Glutamatergic neuron (in vitro differentiated cells): ENCODE data around the gene ZNF318. TPM values are rescaled to one million over a fixed set of nuclear protein-coding genes. Genes with fewer than 3 reads are reported as not detected.

Experiments used
- DNase-seq: peaks from one replicate; pipeline ENCODE4 v3.0.0; 2022
- H3K27ac Mint-ChIP-seq: one replicate; pipeline ENCODE4 v1.8.0; 2020; ENCODE audit warnings: mild to moderate bottlenecking, mixed read lengths, inconsistent platforms; ENCODE audit not compliant: unreplicated experiment
- H3K27me3 Mint-ChIP-seq: one replicate; pipeline ENCODE4 v1.8.0; 2020; ENCODE audit warnings: mild to moderate bottlenecking, moderate library complexity, mixed read lengths, inconsistent platforms; ENCODE audit not compliant: unreplicated experiment
- H3K36me3 Mint-ChIP-seq: one replicate; pipeline ENCODE4 v1.8.0; 2020; ENCODE audit warnings: mild to moderate bottlenecking, mixed read lengths, inconsistent platforms; ENCODE audit not compliant: unreplicated experiment
- H3K4me1 Mint-ChIP-seq: one replicate; pipeline ENCODE4 v1.8.0; 2020; ENCODE audit warnings: mild to moderate bottlenecking, low read depth, mixed read lengths, inconsistent platforms; ENCODE audit not compliant: unreplicated experiment
- H3K4me3 Mint-ChIP-seq: one replicate; pipeline ENCODE4 v1.8.0; 2020; ENCODE audit warnings: mild to moderate bottlenecking, mixed read lengths, inconsistent platforms; ENCODE audit not compliant: unreplicated experiment
- H3K9me3 Mint-ChIP-seq: one replicate; pipeline ENCODE4 v1.8.0; 2020; ENCODE audit warnings: mild to moderate bottlenecking, moderate library complexity, mixed read lengths, inconsistent platforms; ENCODE audit not compliant: unreplicated experiment
- CTCF ChIP-seq: fragments of 200-600 bp; sonication (generic); IDR thresholded peaks from one replicate; pipeline ENCODE4 v1.5.0; 2021; ENCODE audit not compliant: partially characterized antibody, unreplicated experiment
- total RNA-seq: library from RNA; stranded (reverse); fragmentation: NEBNext Ultra II Directional; extraction: Animal tissue kit (Norgen Biotek cat#: 25700); gene quantifications from one replicate; pipeline ENCODE4 v1.2.1, GENCODE V29; 2021; ENCODE audit not compliant: unreplicated experiment

The ZNF318 gene
- total RNA-seq, 1 donor from 2014 or later: 26.3 TPM

- no peak overlapping the region for H3K27ac Mint-ChIP-seq
- TF ChIP-seq CTCF: no peak
- H3K36me3 Mint-ChIP-seq: no peaks in the 10 kb centered on the region
- no peak overlapping the region for H3K4me3 Mint-ChIP-seq
- H3K9me3 Mint-ChIP-seq: peaks cover 4% of the 10 kb centered on the region
- H3K4me1 Mint-ChIP-seq: no peaks in the 10 kb centered on the region
- H3K27me3 Mint-ChIP-seq: peaks cover 7% of the 10 kb centered on the region
- DNase-seq: no peak
Observed at GRCh38 chr6:43298565-43299337, 70.7 kb downstream of the ZNF318 start.

- no peak within 1 kb of the TSS for H3K4me3 Mint-ChIP-seq
- peaks cover 7% of the 10 kb centered on the region for H3K27me3 Mint-ChIP-seq
- no peak within 1 kb of the TSS for H3K27ac Mint-ChIP-seq
- peaks cover 4% of the 10 kb centered on the region for H3K9me3 Mint-ChIP-seq
- H3K4me1 Mint-ChIP-seq: no peaks in the 10 kb centered on the region
- TF ChIP-seq CTCF: no peak
- H3K36me3 Mint-ChIP-seq: no peaks in the 10 kb centered on the region
- no peak for DNase-seq
Observed at GRCh38 chr6:43297644-43298564, 71.5 kb downstream of the ZNF318 start, which contains the start of gene SLC22A7. Gene SLC22A7 (plus strand): TSS chr6:43298260. CDS start chr6:43298359, 99 bp downstream.

GRCh38 chr6:43296780-43297497, 72.5 kb downstream of the ZNF318 start:
- no peak for TF ChIP-seq CTCF
- Mint-ChIP-seq H3K27me3 (peaks cover 7% of the 10 kb centered on the region), H3K27ac (no peak overlapping the region), H3K36me3 (no peaks in the 10 kb centered on the region), H3K4me1 (no peaks in the 10 kb centered on the region), H3K4me3 (no peak overlapping the region), H3K9me3 (peaks cover 4% of the 10 kb centered on the region)
- no peak for DNase-seq

- Mint-ChIP-seq H3K9me3 (peaks cover 4% of the 10 kb centered on the region), H3K27me3 (peaks cover 5% of the 10 kb centered on the region), H3K27ac (no peak overlapping the region), H3K4me3 (no peak overlapping the region), H3K36me3 (no peaks in the 10 kb centered on the region), H3K4me1 (no peaks in the 10 kb centered on the region)
- DNase-seq: no peak
- TF ChIP-seq CTCF: no peak
Observed at GRCh38 chr6:43295456-43295855, 74.0 kb downstream of the ZNF318 start.
